NCI-H2029 (cell line): ENCODE data around the gene ARF1.
"Not testable (repeated sequence)": the region's sequence is repeated elsewhere in the genome, so short reads cannot be mapped to it uniquely, and the experiment has no call there.

Experiments used
- DNase-seq: peaks from one replicate; lab custom pipeline; 2025; lab: John Stamatoyannopoulos, UW

The ARF1 gene

DNA sequence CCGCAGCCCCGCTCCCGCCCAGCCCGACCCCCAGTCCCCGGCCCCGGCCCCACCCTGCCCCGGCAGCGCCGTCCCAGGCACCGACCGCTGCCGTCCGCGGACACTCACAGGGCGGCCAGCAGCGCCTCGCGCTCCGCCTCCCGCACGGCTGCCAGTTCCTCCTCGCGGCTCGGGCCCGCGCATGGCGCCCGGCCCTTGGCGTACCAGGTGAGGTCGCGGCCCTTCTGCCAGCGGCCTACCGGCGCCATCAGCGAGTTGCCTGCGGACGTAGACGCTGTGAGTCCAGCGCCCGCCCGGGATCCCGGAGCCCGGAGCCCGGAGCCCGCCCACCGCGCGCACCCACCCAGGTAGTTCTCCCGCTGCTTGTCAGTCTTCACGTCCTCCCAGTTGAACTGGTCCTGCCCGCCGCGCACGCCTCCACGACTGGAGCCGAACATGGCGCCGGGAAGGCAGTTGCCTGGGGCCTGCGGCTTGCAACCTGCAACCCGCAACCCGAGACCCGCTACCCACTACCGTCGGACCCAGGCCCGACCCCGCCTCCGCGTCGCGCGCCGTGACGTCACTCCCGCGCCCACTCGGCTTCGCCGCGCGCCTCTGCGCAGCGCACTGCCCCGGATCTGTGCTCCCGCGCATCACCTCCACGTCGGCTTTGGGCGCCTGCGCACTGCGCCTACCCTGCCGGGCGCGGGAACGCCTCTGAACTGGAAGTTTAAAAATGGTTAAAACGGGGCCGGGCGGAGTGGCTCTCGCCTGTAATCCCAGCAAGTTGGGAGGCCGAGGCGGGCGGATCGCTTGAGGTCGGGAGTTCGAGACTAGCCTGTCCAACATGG lies 20.5 kb downstream of the ARF1 start, which contains the start of gene C1orf35:
C1orf35 (minus strand) TSS at position 535 of the 830 bp plus-strand sequence; CDS start at position 437, 98 bp downstream.
- DNase-seq = peak; percentile 88

DNA sequence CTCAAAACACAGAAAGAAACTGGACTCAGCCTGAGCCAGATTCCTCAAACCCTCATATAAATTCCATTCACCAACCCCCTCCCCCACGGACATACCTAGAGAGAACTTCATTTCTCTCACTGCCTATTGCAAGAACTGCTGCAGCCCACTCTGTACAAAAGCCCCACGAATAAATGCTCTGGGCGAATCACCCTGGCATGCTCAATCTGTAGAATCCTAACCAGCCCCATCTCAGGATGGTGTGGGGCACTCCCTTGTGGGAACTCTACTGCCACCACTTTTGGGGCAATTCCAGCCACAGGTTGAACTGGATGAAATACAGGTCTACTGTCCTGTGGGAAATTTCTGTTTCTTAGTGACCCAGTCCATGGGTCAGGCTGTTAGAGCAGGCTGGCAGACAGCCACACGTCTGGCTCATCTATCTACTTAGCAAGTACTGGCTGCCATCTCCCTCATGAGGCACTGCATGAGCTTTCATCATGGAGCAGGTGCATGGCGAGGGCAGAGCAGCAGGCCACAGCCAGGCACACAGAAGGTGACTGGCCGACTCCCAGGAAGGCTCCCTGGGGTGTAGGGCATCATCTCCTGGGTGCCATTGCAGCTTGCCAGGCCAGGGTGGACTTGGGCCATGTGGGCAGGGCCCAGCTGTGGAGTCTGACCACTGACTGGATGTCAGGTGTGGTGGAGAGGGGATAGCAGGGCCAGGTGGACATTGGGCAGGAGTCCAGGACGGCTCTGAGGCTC lies 22.2 kb downstream of the ARF1 start:
- DNase-seq = no peak

- DNase-seq = no peak
Observed at GRCh38 chr1:228105270-228105995, 22.9 kb downstream of the ARF1 start.

GRCh38 chr1:228105996-228106799 lies 23.7 kb downstream of the ARF1 start:
- no peak for DNase-seq

GRCh38 chr1:228106800-228107054 lies 24.2 kb downstream of the ARF1 start:
- no peak for DNase-seq

DNA sequence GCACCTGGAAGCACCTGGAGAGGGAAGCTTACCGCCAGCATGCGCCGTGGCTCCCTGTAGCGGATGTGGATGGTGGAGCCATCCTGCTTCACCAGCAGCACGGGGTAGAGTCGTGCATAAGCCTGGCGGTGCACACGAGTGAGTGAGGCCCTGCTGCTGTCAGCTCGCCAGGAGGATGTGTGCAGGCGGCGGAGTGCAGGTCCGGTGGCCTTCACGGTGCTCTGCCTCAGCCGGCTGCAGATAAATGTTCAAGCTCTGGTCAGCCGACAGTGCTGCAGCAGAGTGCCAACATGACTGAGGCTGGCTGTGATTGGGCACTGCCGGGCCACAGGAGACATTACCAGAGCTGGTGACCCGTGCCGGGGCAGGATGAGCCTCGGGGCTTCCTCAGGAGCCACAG lies 25.1 kb downstream of the ARF1 start:
- no peak for DNase-seq

DNA sequence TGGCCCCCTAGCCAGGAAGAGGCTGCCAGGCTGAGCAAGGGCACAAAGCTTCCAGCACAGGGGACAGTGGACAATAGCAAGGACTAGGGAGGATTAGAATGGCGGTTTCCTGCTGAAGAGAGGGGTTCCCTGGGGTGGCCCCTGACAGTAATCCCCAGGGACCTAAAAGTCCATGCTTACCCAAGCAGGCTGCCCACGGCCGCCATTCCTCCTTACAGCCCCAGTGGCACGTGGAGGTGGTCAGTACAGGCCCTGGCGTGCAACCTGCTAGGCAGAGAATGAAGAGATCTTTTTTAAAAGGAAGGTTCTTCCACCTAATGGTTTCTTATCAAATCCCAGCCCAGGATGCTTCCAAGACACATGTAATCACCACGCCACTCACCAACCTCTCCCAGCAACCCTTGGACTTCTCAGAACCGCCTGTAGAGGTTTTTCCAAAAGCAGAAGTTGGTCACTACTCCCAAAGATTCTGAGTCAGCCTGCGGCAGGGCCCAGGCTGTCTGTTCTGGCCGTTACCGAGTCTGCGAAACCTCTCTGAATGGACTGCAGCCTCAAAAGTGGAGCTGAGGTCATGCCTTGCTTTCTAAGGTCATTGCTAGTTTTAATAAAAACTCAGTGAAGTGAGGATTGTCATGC lies 25.7 kb downstream of the ARF1 start:
- no peak for DNase-seq

- no peak for DNase-seq
Observed at GRCh38 chr1:228108742-228109072, 26.2 kb downstream of the ARF1 start.

- DNase-seq = peak; percentile 86
Observed at GRCh38 chr1:228109073-228109961, 26.8 kb downstream of the ARF1 start, which contains the start of gene MRPL55. Gene MRPL55, minus strand, starts transcription at chr1:228109299. Its CDS starts 1,039 bp downstream, at chr1:228108260.

GRCh38 chr1:228109962-228110488 lies 27.5 kb downstream of the ARF1 start:
- no peak for DNase-seq

- no peak for DNase-seq
Observed at GRCh38 chr1:228110556-228110955, 28.0 kb downstream of the ARF1 start.

DNA sequence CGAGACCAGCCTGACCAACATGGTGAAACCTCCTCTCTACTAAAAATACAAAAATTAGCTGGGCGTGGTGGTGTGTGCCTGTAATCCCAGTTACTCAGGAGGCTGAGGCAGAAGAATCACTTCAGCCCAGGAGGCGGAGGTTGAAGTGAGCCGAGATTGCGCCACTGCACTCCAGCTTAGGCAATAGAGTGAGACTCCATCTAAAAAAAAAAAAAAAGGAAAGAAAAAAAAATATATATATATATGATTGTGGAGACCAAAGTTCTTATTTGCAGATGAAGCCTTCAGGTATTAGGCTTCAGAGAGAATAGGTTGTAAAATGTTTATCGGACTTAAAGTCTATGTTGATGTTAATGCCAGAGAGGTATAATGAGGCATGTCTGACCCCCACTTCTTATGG lies 28.8 kb downstream of the ARF1 start:
- not testable (repeated sequence) for DNase-seq

DNA sequence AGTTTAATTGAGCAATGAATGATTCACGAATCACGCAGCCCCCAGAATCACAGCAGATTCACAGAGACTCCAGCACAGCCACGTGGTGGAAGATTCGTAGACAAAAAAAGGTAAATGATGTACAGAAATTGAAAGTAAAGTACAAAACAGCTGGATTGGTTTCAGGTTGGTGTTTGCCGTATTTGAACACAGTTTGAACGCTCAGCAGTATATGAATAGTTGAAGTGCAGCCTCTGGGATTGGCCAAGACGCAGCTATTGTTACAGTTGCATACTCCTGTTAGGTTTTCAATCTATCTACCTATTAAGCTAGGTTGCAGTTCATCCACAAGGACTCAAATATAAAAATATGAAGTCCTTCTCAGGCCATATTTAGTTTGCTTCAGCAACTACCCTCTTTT lies 29.7 kb downstream of the ARF1 start:
- no peak for DNase-seq

DNA sequence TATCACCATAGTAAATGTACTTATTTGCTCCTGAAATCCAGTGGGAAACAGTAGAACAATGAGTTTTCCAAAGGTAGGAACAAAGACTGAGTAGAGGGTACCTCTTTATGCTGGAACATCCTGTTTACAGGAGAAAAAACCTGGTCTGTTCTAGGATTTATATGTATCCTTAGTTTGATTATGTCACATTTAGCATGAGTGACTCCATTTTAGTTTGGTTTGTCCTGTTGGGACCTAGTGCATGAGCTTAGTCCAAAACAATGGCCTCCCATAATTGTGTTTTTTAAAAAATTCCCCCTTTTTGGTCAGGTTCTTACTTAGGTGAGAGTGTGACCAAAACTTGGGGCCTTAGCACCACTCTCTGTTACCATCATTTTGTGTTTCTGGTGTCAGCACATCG lies 30.1 kb downstream of the ARF1 start:
- DNase-seq = no peak

DNA sequence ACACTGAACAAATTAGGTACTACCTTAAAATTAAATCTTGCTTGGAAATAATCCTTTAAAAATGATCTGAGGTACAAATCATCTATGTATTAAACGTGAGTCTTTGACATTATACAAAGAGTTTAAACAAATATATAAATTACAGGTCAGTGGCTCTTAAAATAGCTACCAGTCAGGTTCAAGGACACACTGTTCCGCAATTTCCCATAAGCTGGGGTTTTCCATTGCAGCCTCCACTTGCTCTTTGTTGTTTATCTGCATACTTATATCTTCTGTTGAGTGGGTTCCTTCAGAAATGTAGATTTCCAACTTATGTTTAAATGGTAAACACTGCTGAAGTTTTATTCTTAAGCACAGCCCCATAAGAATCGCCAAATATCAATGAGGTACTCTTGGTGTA lies 32.3 kb downstream of the ARF1 start:
- no peak for DNase-seq

- no peak for DNase-seq
Observed at GRCh38 chr1:228117335-228117734, 34.8 kb downstream of the ARF1 start.

DNA sequence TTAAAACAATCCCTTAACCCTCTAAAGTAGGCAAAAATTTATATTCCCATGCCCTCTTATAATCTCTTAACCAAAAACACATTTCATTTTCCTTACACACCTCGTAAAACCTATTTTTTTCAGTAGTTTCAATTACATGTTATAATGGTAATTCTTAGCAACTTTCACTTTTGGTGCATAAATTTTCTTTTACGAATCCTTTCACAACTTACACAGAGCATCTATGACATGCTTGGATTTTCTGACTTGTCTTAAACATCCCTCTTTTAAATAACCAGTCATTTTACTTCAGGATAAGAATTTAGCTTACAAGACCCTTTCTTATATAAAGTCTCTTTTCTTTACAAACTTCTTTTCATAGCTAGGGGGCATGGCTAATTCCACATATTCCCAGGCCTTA lies 35.5 kb downstream of the ARF1 start:
- no peak for DNase-seq

GRCh38 chr1:228120351-228120750 lies 37.8 kb downstream of the ARF1 start:
- no peak for DNase-seq

DNA sequence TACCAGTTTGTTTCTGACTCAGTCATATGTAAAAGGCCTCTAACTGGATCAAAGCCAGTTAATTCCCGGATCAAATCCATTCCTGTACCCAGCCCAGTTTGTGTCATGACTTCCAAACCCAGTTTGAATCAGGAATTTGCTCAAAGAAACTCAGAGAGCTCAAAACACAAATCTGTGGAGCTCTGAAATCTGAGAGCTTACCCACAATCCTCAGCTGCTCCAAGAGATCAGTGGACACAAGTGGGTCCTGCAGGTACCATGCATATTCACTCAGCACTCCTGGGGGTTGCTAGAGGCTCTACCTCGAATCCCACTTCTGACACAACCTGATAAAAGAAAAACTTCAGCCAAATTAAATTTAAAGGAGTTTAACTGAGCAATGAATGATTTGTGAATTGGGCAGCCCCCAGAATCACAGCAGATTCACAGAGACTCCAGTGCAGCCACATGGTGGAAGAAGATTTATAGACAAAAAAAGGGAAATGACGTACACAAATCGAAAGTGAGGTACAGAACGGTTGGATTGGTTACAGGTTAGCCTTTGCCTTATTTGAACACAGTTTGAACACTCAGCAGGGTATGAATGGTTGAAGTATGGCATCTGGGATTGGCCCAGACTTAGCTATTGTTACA lies 38.5 kb downstream of the ARF1 start:
- no peak for DNase-seq

DNA sequence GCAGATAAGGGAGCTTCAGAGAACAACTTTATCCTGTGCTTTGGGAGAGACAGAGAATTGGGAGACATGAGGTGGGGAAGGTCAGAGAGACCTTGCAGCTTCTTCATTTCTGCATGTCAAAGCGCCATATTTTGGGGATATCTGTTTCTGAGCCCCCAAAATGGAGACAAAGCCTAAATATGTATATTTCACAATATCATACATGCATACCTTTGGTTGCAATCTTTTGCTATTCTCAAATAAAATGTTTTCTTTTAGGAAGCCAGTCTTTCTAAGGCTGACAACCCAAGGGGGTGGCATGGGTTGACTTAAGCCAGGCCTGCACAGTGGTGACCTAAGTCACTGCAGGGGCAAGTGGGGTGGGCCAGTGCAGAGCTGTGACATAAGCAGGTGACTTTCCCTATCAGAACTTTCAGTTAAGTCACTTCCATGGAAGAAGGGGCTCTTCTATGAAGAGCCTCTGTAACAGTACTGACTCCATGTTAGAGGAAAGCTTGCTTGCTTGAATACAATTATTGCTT lies 40.5 kb downstream of the ARF1 start:
- no peak for DNase-seq
